Measurements from ENCODE around the gene CCDC61.

DNA sequence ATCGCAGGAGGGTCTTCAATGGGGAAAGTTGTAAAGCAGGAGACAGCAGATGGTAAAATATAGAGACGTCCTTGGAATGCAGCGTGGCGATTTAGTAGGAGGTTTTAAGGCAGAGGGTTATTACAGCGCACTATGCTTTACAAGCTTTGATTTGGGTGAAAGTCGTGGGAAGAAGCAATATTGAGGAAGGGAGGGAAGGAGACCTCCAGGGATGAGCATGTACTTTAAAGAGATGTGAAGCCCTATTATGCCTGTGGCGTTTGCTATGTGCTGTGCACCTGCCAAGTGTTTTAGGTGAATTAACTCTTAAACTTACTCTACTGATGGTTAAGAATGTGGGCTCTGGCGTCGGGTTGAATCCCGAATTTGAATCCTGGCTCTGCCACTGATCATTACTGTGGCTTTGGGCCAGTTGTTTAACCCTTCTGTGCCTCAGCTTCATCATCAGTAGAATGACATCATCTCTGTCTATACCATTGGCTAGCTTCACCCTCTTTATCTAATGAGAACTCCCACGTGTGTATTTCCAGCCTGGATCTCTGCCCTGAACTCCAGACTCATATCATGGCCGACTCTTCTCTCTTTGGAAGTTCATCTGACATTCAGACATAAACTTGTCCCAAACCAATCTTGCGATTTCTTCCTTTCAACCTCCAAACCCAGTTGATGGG lies 583 bp downstream of the CCDC61 start:
- TF ChIP-seq YY1 (IDR thresholded peaks at IDR 0.05; ENCODE audit: insufficient read depth, insufficient read length): no peak
- TF ChIP-seq ZNF274 (IDR thresholded peaks at IDR 0.05; ENCODE audit: low read depth, low read length): no peak
- no peak for TF ChIP-seq SUZ12 (IDR thresholded peaks at IDR 0.05; ENCODE audit: extremely low read depth, insufficient read depth, insufficient read length)
